Jurkat, Clone E6-1 (cell line): ENCODE measurements around the gene SMCO2.
A peak's percentile ranks its signal among the peaks of the same experiment; 100 is the strongest.

Source experiments
- DNase-seq: peaks from one replicate; pipeline ENCODE4 v3.0.0-alpha.2; 2011; ENCODE audit warnings: low read depth, low spot score
- H3K4me3 ChIP-seq: 2 replicates; pipeline ENCODE4 v1.5.1; 2011; ENCODE audit warnings: mild to moderate bottlenecking, low read length, control low read depth, moderate library complexity

Gene SMCO2

GRCh38 chr12:27449893-27450534, 3.5 kb downstream of the SMCO2 start:
- H3K4me3 ChIP-seq = no peak overlapping the region

GRCh38 chr12:27451036-27451825, 4.7 kb downstream of the SMCO2 start:
- no peak for DNase-seq
- H3K4me3 ChIP-seq = no peak overlapping the region

More at GRCh38 chr12:27449893-27450534, 3.5 kb downstream of the SMCO2 start:
- no peak for DNase-seq

GRCh38 chr12:27453421-27453820, 6.9 kb downstream of the SMCO2 start:
- no peak for DNase-seq
- H3K4me3 ChIP-seq = no peak overlapping the region

- DNase-seq = no peak
- no peak overlapping the region for H3K4me3 ChIP-seq
These were observed 9.1 kb downstream of the SMCO2 start for GRCh38 chr12:27455589-27455988.

- no peak for DNase-seq
- H3K4me3 ChIP-seq = no peak overlapping the region
These were observed 10.1 kb downstream of the SMCO2 start for GRCh38 chr12:27456618-27457017.

- peak; percentile 76 for DNase-seq
- no peak overlapping the region for H3K4me3 ChIP-seq
These were observed 14.0 kb downstream of the SMCO2 start for GRCh38 chr12:27460471-27460978.

- no peak for DNase-seq
- no peak overlapping the region for H3K4me3 ChIP-seq
These were observed 15.7 kb downstream of the SMCO2 start for GRCh38 chr12:27462151-27462694.

- DNase-seq = no peak
- H3K4me3 ChIP-seq = no peak overlapping the region
These were observed 16.3 kb downstream of the SMCO2 start for GRCh38 chr12:27462851-27463250.

- DNase-seq = no peak
- no peak overlapping the region for H3K4me3 ChIP-seq
These were observed 17.1 kb downstream of the SMCO2 start for GRCh38 chr12:27463511-27464219.

GRCh38 chr12:27464220-27464554, 17.7 kb downstream of the SMCO2 start:
- no peak for DNase-seq

GRCh38 chr12:27467641-27468040, 21.1 kb downstream of the SMCO2 start:
- DNase-seq = no peak
- H3K4me3 ChIP-seq = no peak overlapping the region

More at GRCh38 chr12:27464220-27464554, 17.7 kb downstream of the SMCO2 start:
- no peak overlapping the region for H3K4me3 ChIP-seq

GRCh38 chr12:27468241-27468640, 21.7 kb downstream of the SMCO2 start:
- no peak for DNase-seq
- no peak overlapping the region for H3K4me3 ChIP-seq

- H3K4me3 ChIP-seq = no peak overlapping the region
- no peak for DNase-seq
These were observed 22.7 kb downstream of the SMCO2 start for GRCh38 chr12:27469176-27469736.

GRCh38 chr12:27472604-27473003, 26.1 kb downstream of the SMCO2 start:
- no peak overlapping the region for H3K4me3 ChIP-seq
- peak; percentile 86 for DNase-seq

GRCh38 chr12:27474344-27474743, 27.8 kb downstream of the SMCO2 start:
- no peak for DNase-seq
- H3K4me3 ChIP-seq = no peak overlapping the region

- DNase-seq = no peak
These were observed 30.5 kb downstream of the SMCO2 start for GRCh38 chr12:27477049-27477448.

GRCh38 chr12:27478949-27479348, 32.4 kb downstream of the SMCO2 start:
- DNase-seq = no peak
- no peak overlapping the region for H3K4me3 ChIP-seq

More at GRCh38 chr12:27477049-27477448, 30.5 kb downstream of the SMCO2 start:
- H3K4me3 ChIP-seq = no peak overlapping the region

GRCh38 chr12:27480016-27480415, 33.5 kb downstream of the SMCO2 start:
- DNase-seq = no peak
- H3K4me3 ChIP-seq = no peak overlapping the region

GRCh38 chr12:27486961-27487360, 40.4 kb downstream of the SMCO2 start:
- H3K4me3 ChIP-seq = no peak overlapping the region
- DNase-seq = no peak
